IPS-20b (cell line): Measurements from ENCODE around the gene FAT3.

ENCODE experiments used
- H3K27ac ChIP-seq: one replicate; pipeline ENCODE4 v1.5.1; 2013; ENCODE audit warnings: low read length
- H3K27me3 ChIP-seq: 2 replicates; pipeline ENCODE4 v1.6.1; 2013; ENCODE audit warnings: mild to moderate bottlenecking, low read length, inconsistent platforms; ENCODE audit not compliant: insufficient read depth
- H3K36me3 ChIP-seq: 2 replicates; pipeline ENCODE4 v1.6.1; 2013; ENCODE audit warnings: low read depth, mild to moderate bottlenecking, inconsistent platforms, low read length, moderate library complexity; ENCODE audit not compliant: insufficient read depth
- H3K4me1 ChIP-seq: 2 replicates; pipeline ENCODE4 v1.6.1; 2013; ENCODE audit warnings: mild to moderate bottlenecking, control low read depth, inconsistent platforms, low read length, moderate library complexity; ENCODE audit not compliant: insufficient read depth
- H3K4me3 ChIP-seq: 2 replicates; pipeline ENCODE4 v1.5.1; 2013; ENCODE audit warnings: mild to moderate bottlenecking, low read length, inconsistent platforms
- H3K9ac ChIP-seq: 2 replicates; pipeline ENCODE4 v1.6.1; 2013; ENCODE audit warnings: low read depth, mild to moderate bottlenecking, inconsistent platforms, low read length, moderate library complexity
- H3K9me3 ChIP-seq: 2 replicates; pipeline ENCODE4 v1.6.1; 2013; ENCODE audit warnings: mild to moderate bottlenecking, low read depth, low read length, inconsistent platforms; ENCODE audit not compliant: insufficient read depth

The FAT3 gene

GRCh38 chr11:92224407-92225124, at the start of gene FAT3:
Gene FAT3 (plus strand): TSS chr11:92224818. CDS start chr11:92352113, 127,295 bp downstream.
- H3K4me3 ChIP-seq, result peak within 1 kb of the TSS; percentile 84
- peak within 1 kb of the TSS; percentile 67; the same call in 1 of the 2 replicates for H3K9ac ChIP-seq
- H3K27me3 ChIP-seq, result peaks cover 69% of the 10 kb centered on the region
- no peaks in the 10 kb centered on the region for H3K36me3 ChIP-seq
- peaks cover 27% of the 10 kb centered on the region; the same call in 1 of the 2 replicates for H3K4me1 ChIP-seq
- no peak within 1 kb of the TSS for H3K27ac ChIP-seq
- H3K9me3 ChIP-seq, result no peaks in the 10 kb centered on the region

- Histone ChIP-seq H3K9me3 (no peaks in the 10 kb centered on the region), H3K27me3 (no peaks in the 10 kb centered on the region), H3K4me3 (no peak overlapping the region), H3K27ac (no peak overlapping the region), H3K4me1 (peaks cover 5% of the 10 kb centered on the region; the same call in 1 of the 2 replicates), H3K9ac (no peak overlapping the region), H3K36me3 (no peaks in the 10 kb centered on the region)
Measured at GRCh38 chr11:92179017-92179670, 45.5 kb upstream of the FAT3 start.

- Histone ChIP-seq H3K9me3 (no peaks in the 10 kb centered on the region), H3K9ac (no peak overlapping the region), H3K27ac (no peak overlapping the region), H3K27me3 (no peaks in the 10 kb centered on the region), H3K4me1 (peaks cover 5% of the 10 kb centered on the region; the same call in 1 of the 2 replicates), H3K36me3 (no peaks in the 10 kb centered on the region), H3K4me3 (no peak overlapping the region)
Measured at GRCh38 chr11:92180226-92180625, 44.4 kb upstream of the FAT3 start.

GRCh38 chr11:92180664-92181251, 43.9 kb upstream of the FAT3 start:
- Histone ChIP-seq H3K4me1 (peaks cover 5% of the 10 kb centered on the region; the same call in 1 of the 2 replicates), H3K4me3 (no peak overlapping the region), H3K27ac (no peak overlapping the region), H3K9ac (no peak overlapping the region), H3K36me3 (no peaks in the 10 kb centered on the region), H3K27me3 (no peaks in the 10 kb centered on the region), H3K9me3 (no peaks in the 10 kb centered on the region)

GRCh38 chr11:92190535-92191206, 33.9 kb upstream of the FAT3 start:
- Histone ChIP-seq H3K27ac (no peak overlapping the region), H3K27me3 (no peaks in the 10 kb centered on the region), H3K9me3 (no peaks in the 10 kb centered on the region), H3K9ac (no peak overlapping the region), H3K4me3 (no peak overlapping the region), H3K4me1 (no peaks in the 10 kb centered on the region), H3K36me3 (no peaks in the 10 kb centered on the region)

GRCh38 chr11:92192141-92192540, 32.5 kb upstream of the FAT3 start:
- Histone ChIP-seq H3K9me3 (no peaks in the 10 kb centered on the region), H3K36me3 (no peaks in the 10 kb centered on the region), H3K4me1 (no peaks in the 10 kb centered on the region), H3K4me3 (no peak overlapping the region), H3K27ac (no peak overlapping the region), H3K27me3 (no peaks in the 10 kb centered on the region), H3K9ac (no peak overlapping the region)

GRCh38 chr11:92198268-92198667, 26.4 kb upstream of the FAT3 start:
- Histone ChIP-seq H3K4me1 (no peaks in the 10 kb centered on the region), H3K27me3 (no peaks in the 10 kb centered on the region), H3K9ac (no peak overlapping the region), H3K36me3 (no peaks in the 10 kb centered on the region), H3K27ac (no peak overlapping the region), H3K4me3 (no peak overlapping the region), H3K9me3 (no peaks in the 10 kb centered on the region)

- Histone ChIP-seq H3K27me3 (no peaks in the 10 kb centered on the region), H3K36me3 (no peaks in the 10 kb centered on the region), H3K4me3 (no peak overlapping the region), H3K9ac (no peak overlapping the region), H3K27ac (no peak overlapping the region), H3K9me3 (no peaks in the 10 kb centered on the region), H3K4me1 (no peaks in the 10 kb centered on the region)
Measured at GRCh38 chr11:92199991-92200390, 24.6 kb upstream of the FAT3 start.

GRCh38 chr11:92204731-92205130, 19.9 kb upstream of the FAT3 start:
- H3K27me3 ChIP-seq, result no peaks in the 10 kb centered on the region
- no peak overlapping the region for H3K27ac ChIP-seq
- peaks cover 3% of the 10 kb centered on the region; the same call in 1 of the 2 replicates for H3K4me1 ChIP-seq
- no peaks in the 10 kb centered on the region for H3K9me3 ChIP-seq
- no peak overlapping the region for H3K9ac ChIP-seq
- H3K36me3 ChIP-seq, result no peaks in the 10 kb centered on the region
- no peak overlapping the region for H3K4me3 ChIP-seq

- Histone ChIP-seq H3K4me1 (peaks cover 3% of the 10 kb centered on the region; the same call in 1 of the 2 replicates), H3K27ac (no peak overlapping the region), H3K4me3 (no peak overlapping the region), H3K9ac (no peak overlapping the region), H3K27me3 (no peaks in the 10 kb centered on the region), H3K36me3 (no peaks in the 10 kb centered on the region), H3K9me3 (no peaks in the 10 kb centered on the region)
Measured at GRCh38 chr11:92206441-92206840, 18.2 kb upstream of the FAT3 start.

- Histone ChIP-seq H3K4me1 (peaks cover 24% of the 10 kb centered on the region; the same call in 1 of the 2 replicates), H3K9ac (no peak overlapping the region), H3K4me3 (no peak overlapping the region), H3K27ac (no peak overlapping the region), H3K36me3 (no peaks in the 10 kb centered on the region), H3K9me3 (no peaks in the 10 kb centered on the region), H3K27me3 (no peaks in the 10 kb centered on the region)
Measured at GRCh38 chr11:92211576-92212167, 12.9 kb upstream of the FAT3 start.
